Body of pancreas (tissue), 4 donors: Measurements from ENCODE around the gene D2HGDH. TPM values are rescaled to one million over a fixed set of nuclear protein-coding genes. Genes with fewer than 3 reads are reported as not detected.

ENCODE experiments used
- ATAC-seq: fragments of 150-250 bp; one replicate; pipeline ENCODE4 v1.9.1; 2016
- DNase-seq, 4 donors: peaks; one replicate each; pipeline ENCODE4 v3.0.0-alpha.2; 2019
- H3K27ac ChIP-seq, 4 donors: fragments of 200-600 bp; sonication (generic); 1 replicate in 3 of 4; 2 replicates in 1 of 4; pipeline versions ENCODE4 v1.5.1 to v1.6.1; 2016 to 2019; ENCODE audit warnings: mild to moderate bottlenecking in 1 of 4, mixed read lengths in 1 of 4, moderate library complexity in 1 of 4
- H3K27me3 ChIP-seq, 2 donors: fragments of 200-600 bp; sonication (generic); one replicate each; pipeline ENCODE4 v1.6.0; 2016; ENCODE audit warnings: mild to moderate bottlenecking in 1 of 2
- H3K36me3 ChIP-seq, 2 donors: fragments of 200-600 bp; sonication (generic); replicated peaks in 1 of 2; 2 replicates each; pipeline ENCODE4 v1.5.1; 2016; ENCODE audit warnings: low read depth in 2 of 2; ENCODE audit not compliant: insufficient read depth in 1 of 2
- H3K4me1 ChIP-seq: fragments of 200-600 bp; sonication (generic); one replicate; pipeline ENCODE4 v1.6.0; 2016
- H3K4me3 ChIP-seq, 2 donors: fragments of 200-600 bp; sonication (generic); 1 replicate in 1 of 2; 2 replicates in 1 of 2; pipeline ENCODE4 v1.5.1; 2016 to 2019
- H3K9me3 ChIP-seq, 3 donors: fragments of 200-600 bp; sonication (generic); 1 replicate in 2 of 3; 2 replicates in 1 of 3; pipeline ENCODE4 v1.5.1; 2016
- POLR2A ChIP-seq, 3 donors: fragments of 450-650 bp; IDR thresholded peaks; one replicate each; pipeline ENCODE4 v1.6.1; 2016; ENCODE audit warnings: antibody characterized with exemption in 3 of 3, mild to moderate bottlenecking in 2 of 3
- WGBS, 2 donors: methylation state at CpG; one replicate each; pipeline ENCODE4 v1.1.5; 2017; 5-methylcytosine and 5-hydroxymethylcytosine counted together
- intact Hi-C: fragments of 100-400 bp; cut with DNase I; formaldehyde crosslinking; loops from one replicate; pipeline ENCODE4 v1.15.1; 2023
- total RNA-seq, 2 donors: library from RNA; depleted of rRNA; stranded (reverse); fragments of >200 nt; gene quantifications; one replicate each; pipeline ENCODE4 v1.1.0, GENCODE V29; 2016
- TF ChIP-seq, protein P1 (sequence below), 7 experiments: fragments of 450-650 bp in 4 of 7; fragments of 200-600 bp in 3 of 7; sonication (generic) in 3 of 7; IDR thresholded peaks; one replicate each; pipeline ENCODE4 v1.5.1; 2016 to 2019; ENCODE audit warnings: antibody characterized with exemption in 7 of 7

Gene D2HGDH
- total RNA-seq, 2 donors from 2014 or later: 27.0 to 42.5 TPM

DNA sequence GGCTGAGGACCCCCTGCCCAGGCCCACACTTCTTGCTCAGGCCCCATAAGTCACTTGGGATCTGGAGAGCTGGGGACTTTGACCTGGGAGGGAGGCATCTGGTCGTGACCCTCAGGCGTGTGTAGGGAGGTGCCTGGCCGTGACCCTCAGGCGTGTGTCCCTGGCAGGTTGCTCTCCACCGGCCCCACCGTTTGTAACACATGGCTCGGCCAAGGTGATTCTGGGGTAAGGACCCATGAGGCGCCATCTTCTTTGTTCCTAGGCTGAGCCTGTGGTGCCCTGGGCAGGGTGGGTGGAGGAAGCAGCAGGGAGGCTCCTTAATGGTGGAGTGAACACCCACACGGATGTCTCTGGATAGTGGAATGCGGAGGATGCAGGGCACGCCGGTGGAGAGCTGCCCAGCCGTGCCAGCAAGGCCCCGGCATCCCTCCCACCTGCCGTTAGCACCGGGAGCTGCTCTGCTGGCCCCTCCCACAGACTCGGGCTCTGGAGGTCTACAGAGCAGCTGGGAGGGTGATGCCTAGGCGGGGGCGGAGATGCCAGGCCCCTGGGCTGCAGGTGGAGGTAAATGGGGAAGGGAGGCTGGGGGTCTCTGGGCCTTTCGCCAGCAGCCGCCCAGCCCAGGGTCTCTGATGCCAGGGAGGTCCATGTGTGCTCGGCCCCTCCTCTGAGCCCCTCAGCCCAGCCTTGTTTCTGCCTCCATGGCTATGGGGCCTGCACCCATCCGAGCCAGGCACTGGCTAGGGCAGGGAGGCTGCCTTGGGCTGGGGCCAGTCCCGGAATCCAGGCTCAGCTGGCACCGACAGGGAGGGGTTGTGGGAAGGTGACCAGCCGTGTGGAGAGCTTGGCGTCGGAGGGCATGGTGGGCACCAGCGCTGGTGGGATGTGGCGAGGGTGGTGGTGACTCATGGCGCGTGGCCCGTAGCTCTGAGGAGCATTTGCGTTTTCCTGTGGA is 41.1 kb downstream of the D2HGDH start:
- Histone ChIP-seq H3K27me3 (peaks cover 0 to 5% of the 10 kb centered on the region in 2 donors), H3K9me3 (no peaks in the 10 kb centered on the region), H3K4me3 (no peak overlapping the region), H3K27ac (no peak overlapping the region), H3K36me3 (no peaks in the 10 kb centered on the region), H3K4me1 (no peaks in the 10 kb centered on the region)
- DNase-seq: peak in 1 of 4 donors; percentile 8
- WGBS, 2 donors: 62 to 68% methylated on average over 25 to 34 of the region's 34 CpGs
- TF ChIP-seq POLR2A (IDR thresholded peaks at IDR 0.05): no peak
- TF ChIP-seq, protein P1, sequence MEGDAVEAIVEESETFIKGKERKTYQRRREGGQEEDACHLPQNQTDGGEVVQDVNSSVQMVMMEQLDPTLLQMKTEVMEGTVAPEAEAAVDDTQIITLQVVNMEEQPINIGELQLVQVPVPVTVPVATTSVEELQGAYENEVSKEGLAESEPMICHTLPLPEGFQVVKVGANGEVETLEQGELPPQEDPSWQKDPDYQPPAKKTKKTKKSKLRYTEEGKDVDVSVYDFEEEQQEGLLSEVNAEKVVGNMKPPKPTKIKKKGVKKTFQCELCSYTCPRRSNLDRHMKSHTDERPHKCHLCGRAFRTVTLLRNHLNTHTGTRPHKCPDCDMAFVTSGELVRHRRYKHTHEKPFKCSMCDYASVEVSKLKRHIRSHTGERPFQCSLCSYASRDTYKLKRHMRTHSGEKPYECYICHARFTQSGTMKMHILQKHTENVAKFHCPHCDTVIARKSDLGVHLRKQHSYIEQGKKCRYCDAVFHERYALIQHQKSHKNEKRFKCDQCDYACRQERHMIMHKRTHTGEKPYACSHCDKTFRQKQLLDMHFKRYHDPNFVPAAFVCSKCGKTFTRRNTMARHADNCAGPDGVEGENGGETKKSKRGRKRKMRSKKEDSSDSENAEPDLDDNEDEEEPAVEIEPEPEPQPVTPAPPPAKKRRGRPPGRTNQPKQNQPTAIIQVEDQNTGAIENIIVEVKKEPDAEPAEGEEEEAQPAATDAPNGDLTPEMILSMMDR (IDR thresholded peaks at IDR 0.05): no peak
- intact Hi-C loops: no loop called here
- ATAC-seq: no peak

- H3K27me3 ChIP-seq: peaks cover 0 to 5% of the 10 kb centered on the region in 2 donors
Measured at GRCh38 chr2:241776336-241777169, 42.1 kb downstream of the D2HGDH start, which contains the start of gene GAL3ST2. GAL3ST2 (plus strand) TSS chr2:241776822; CDS start chr2:241776956, 134 bp downstream.

GRCh38 chr2:241777170-241777685 is 42.8 kb downstream of the D2HGDH start:
- H3K9me3 ChIP-seq: no peaks in the 10 kb centered on the region
- H3K27ac ChIP-seq: no peak overlapping the region
- no peak for ATAC-seq
- intact Hi-C loops: no loop called here
- H3K36me3 ChIP-seq: no peaks in the 10 kb centered on the region
- TF ChIP-seq POLR2A (IDR thresholded peaks at IDR 0.05): no peak
- TF ChIP-seq, protein P1 (IDR thresholded peaks at IDR 0.05): no peak
- peaks cover 0 to 5% of the 10 kb centered on the region in 2 donors for H3K27me3 ChIP-seq
- 76 to 78% methylated on average over 8 to 22 of the region's 22 CpGs for WGBS, 2 donors
- H3K4me3 ChIP-seq: no peak overlapping the region
- H3K4me1 ChIP-seq: no peaks in the 10 kb centered on the region
- no peak for DNase-seq

More at GRCh38 chr2:241776336-241777169, 42.1 kb downstream of the D2HGDH start, which contains the start of gene GAL3ST2:
- Histone ChIP-seq H3K4me1 (no peaks in the 10 kb centered on the region), H3K9me3 (no peaks in the 10 kb centered on the region), H3K36me3 (no peaks in the 10 kb centered on the region), H3K4me3 (no peak within 1 kb of the TSS), H3K27ac (no peak within 1 kb of the TSS)
- ATAC-seq (no peak), DNase-seq (no peak)
- intact Hi-C loops: no loop called here
- TF ChIP-seq, protein P1 (IDR thresholded peaks at IDR 0.05): no peak
- TF ChIP-seq POLR2A (IDR thresholded peaks at IDR 0.05): no peak
- WGBS, 2 donors: 47 to 66% methylated on average over 12 to 26 of the region's 27 CpGs

GRCh38 chr2:241777686-241778627 is 43.5 kb downstream of the D2HGDH start:
- WGBS, 2 donors: 68 to 75% methylated on average over 9 to 19 of the region's 21 CpGs

More at GRCh38 chr2:241777686-241778627, 43.5 kb downstream of the D2HGDH start:
- H3K36me3 ChIP-seq: no peaks in the 10 kb centered on the region
- no peak overlapping the region for H3K4me3 ChIP-seq
- H3K27me3 ChIP-seq: peaks cover 0 to 5% of the 10 kb centered on the region in 2 donors
- ATAC-seq (no peak), DNase-seq (no peak)
- no peak overlapping the region for H3K27ac ChIP-seq
- intact Hi-C loops: no loop called here
- no peaks in the 10 kb centered on the region for H3K4me1 ChIP-seq
- no peaks in the 10 kb centered on the region for H3K9me3 ChIP-seq
- TF ChIP-seq POLR2A (IDR thresholded peaks at IDR 0.05): no peak
- TF ChIP-seq, protein P1 (IDR thresholded peaks at IDR 0.05): no peak
